Islet precursor cell (in vitro differentiated cells): Measurements from ENCODE around the gene PPP2R5E.
"Not testable (repeated sequence)": the region's sequence is repeated elsewhere in the genome, so short reads cannot be mapped to it uniquely, and the experiment has no call there.

Source experiments
- DNase-seq: peaks from one replicate; pipeline ENCODE4 v3.0.0-alpha.2; 2018

Gene PPP2R5E

DNA sequence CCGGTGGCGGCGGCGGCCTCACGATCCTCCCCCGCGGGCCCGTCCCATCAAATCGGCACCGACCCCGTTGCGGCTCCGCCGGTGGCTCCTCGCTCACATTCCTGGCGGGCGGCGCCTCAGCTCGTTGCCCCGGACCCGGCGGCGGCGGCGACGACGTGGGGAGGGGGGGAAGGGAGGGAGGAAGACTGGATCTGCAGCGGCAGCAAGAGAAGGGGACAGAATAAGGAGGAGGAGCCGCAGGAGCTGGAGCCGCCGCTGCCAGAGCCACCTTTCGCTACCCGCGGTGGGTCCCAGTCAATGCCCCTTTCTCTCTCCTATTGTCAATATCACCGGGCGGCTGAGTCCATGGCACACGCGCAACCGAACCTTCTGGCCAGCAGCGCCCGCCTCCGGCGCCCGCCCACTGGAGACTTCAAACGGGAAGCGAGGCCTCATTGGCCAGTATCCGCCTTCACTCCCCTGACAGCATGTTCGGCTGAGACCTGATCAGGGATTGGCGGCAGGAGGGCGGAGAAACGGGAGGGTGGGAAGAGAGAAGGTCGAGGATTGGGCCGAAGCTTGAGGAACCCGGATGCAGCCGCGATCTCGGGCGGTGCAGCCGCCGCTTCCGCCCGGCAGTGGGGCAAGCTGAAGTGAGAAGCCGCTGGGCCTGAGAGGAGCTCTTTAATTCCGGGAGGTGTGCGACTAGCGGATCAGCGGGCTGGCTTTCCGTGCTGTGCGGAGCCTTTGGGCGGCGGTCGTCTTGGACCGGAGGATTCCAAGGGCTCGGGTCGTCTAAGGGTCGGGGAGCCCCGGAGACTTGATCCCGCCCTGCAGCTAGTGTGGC lies at the start of gene PPP2R5E:
Gene PPP2R5E, minus strand, starts transcription at position 378 of the 826 bp plus-strand sequence. CDS start 3,692 bp downstream, outside the sequence.
- DNase-seq = peak; percentile 100

DNA sequence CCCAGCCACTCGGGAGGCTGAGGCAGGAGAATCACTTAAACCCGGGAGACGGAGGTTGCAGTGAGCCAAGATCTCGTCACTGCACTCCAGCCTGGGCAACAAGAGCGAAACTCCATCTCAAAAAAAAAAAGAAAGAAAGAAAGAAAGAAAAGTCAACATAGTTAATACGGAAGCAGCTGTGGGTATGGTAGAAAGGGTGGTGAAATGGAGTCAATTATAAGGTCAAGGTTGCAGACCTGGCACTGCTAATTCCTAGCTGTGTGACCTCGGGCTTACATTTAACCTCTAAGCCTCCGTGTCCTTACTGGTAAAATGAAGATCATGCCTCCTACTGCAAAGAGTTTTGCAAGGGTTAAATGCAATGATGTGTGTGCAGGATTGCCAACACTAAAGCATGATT lies 39.9 kb upstream of the PPP2R5E start:
- not testable (repeated sequence) for DNase-seq

GRCh38 chr14:63581491-63581890 lies 38.3 kb upstream of the PPP2R5E start:
- no peak for DNase-seq

DNA sequence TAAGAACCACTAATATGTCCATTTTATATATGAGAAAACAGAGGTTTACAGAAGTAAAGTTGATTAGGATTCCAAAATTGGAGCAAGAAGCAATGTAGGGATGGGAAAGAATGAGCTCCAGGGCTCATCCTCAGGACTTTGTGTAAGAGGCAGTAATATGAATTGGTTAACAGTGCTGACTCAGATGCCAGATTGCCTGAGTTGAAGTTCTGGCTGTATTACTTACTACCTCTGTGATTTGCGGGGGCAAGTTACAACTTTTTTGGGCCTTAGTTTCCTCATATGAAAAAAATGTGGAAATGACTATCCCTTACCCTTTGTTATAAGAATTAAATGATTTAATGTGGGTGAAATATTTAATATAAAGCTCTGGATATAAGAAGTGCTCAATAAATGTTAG lies 35.1 kb upstream of the PPP2R5E start:
- no peak for DNase-seq

GRCh38 chr14:63573581-63573980 lies 30.4 kb upstream of the PPP2R5E start:
- no peak for DNase-seq

DNA sequence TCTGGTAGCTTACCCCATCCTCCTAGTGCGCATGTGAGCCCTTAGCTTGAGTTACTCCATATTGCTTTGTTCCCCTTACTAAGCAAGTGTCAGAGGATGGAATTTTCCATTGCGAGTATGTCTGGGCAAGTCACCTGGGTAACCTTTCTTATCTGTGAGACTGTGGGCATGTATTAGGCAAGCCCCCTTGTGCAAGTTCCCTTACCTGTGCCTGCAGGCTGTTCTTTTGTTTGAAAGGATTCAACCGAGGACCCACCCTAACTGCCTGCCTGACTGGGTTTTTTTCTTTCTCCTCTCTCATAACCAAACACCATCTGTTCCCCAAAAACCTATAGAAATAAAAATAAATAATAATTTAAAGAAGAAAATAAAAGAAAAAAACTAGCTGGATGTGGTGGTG lies 22.3 kb upstream of the PPP2R5E start:
- no peak for DNase-seq

DNA sequence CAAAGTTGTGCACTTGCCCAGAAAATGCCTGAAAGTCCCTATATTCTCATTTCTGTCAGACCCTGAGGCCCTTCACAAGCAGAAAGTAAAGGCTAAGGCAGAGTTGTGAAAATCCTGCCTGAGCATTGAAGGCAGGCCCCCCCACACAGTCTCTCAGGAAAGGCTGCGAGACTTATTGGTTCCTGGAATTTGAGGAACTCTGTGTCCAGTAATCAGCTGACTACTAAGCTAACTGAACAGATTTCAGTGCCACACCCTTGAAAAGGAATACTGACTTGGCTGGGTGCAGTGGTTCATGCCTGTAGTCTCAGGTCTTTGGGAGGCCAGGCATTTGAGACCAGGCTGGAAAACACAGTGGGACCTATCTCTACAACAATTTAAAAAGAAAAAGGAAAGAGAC lies 21.1 kb upstream of the PPP2R5E start:
- DNase-seq = peak; percentile 79

DNA sequence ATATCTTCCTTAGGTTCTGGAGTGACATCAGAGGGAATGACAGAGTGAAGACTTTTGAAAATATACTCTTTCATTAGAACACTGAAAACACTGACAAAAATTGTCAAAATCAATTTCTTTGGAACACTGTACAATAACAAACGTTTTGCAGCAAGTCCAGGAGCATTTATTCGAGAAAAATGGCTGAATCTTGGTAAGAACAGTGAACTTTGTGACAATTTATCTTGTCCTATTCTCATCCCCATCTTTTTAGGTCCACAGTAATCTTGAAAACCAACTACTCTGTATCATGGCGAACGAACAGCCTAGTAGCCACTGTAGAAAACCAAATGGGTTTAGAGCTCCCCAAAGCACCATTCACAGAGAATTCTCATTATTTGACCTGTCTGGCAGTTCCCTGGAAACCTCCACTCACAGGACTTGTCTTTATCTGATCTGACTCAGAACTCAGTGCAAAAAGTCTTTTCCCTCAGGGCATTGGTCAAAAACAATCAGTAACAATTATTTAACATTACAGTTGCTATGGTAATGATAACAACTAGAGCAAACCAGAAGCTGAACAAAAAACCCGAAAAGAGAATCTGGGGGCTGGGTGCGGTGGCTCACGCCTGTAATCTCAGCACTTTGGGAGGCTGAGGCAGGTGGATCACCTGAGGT lies 20.3 kb upstream of the PPP2R5E start:
- peak; percentile 68 for DNase-seq

GRCh38 chr14:63562405-63562804 lies 19.2 kb upstream of the PPP2R5E start:
- DNase-seq = no peak

- no peak for DNase-seq
These were observed 12.4 kb upstream of the PPP2R5E start for GRCh38 chr14:63555572-63555971.

DNA sequence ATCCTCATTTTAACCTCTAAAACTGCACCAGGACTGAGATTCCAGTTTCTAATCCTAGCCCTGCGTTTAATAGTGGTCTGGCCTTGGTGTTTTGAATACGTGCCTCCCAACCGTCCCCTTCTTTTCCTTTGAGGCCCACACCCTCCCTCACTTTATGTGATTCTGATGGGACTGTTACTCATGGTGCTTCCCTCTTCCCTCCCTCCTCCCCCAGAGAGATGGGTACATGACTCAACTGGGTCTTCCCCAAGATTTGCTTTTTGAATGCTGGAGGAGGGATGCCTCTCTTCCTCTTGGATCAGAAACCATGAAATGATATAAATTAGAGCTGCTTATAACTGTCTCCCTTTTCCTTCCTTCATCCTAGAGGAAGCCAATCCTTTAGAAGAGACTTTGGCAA lies 8.2 kb upstream of the PPP2R5E start:
- no peak for DNase-seq

GRCh38 chr14:63547798-63548335 lies 4.7 kb upstream of the PPP2R5E start:
- no peak for DNase-seq

GRCh38 chr14:63545431-63545830 lies 2.3 kb upstream of the PPP2R5E start:
- DNase-seq = no peak

- no peak for DNase-seq
These were observed 1.6 kb upstream of the PPP2R5E start for GRCh38 chr14:63544591-63545299.

DNA sequence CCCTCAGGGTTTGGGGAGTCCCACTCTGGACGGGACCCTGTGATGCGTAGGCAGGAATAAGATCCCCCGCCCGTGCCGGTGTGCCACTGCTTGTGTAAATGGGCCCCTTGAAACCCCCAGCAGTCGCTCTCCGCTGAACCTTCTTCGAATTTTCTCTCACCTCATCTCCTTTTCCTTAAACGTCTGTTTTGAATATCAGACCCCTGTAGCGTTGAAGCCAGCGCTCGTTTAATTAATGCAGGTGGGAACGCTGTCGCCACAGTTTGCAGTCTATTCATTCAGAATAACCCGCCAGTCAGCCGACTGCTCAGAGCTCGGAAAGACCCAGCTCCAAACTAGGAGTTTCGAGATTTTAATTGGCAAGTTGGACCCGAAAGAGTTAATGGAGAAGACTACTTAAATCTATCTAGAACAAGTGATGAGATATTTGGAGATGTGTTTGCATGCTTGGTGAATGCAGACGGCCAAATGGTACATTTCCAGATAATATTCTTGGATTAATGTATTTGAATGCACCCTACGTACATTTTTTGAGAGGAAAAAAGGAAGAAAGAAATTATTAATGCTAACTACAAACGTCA lies 739 bp upstream of the PPP2R5E start:
- no peak for DNase-seq

GRCh38 chr14:63542231-63542999 lies 762 bp downstream of the PPP2R5E start:
- DNase-seq = peak; percentile 67

- DNase-seq = no peak
These were observed 7.3 kb downstream of the PPP2R5E start for GRCh38 chr14:63535918-63536317.

DNA sequence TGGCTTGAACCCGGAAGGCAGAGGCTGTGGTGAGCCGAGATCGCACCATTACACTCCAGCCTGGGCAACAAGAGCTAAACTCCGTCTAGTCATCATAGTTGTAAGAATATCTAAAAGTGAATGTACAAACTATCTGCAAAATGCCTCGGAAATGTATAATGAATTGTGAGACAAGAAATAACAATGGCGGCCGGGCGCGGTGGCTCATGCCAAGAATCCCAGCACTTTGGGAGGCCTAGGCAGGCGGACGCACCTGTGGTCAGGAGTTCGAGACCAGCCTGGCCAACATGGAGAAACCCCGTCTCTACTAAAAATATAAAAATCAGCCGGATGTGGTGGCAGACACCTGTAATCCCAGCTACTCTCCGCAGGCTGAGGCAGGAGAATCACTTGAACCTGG lies 9.7 kb downstream of the PPP2R5E start:
- DNase-seq = no peak

DNA sequence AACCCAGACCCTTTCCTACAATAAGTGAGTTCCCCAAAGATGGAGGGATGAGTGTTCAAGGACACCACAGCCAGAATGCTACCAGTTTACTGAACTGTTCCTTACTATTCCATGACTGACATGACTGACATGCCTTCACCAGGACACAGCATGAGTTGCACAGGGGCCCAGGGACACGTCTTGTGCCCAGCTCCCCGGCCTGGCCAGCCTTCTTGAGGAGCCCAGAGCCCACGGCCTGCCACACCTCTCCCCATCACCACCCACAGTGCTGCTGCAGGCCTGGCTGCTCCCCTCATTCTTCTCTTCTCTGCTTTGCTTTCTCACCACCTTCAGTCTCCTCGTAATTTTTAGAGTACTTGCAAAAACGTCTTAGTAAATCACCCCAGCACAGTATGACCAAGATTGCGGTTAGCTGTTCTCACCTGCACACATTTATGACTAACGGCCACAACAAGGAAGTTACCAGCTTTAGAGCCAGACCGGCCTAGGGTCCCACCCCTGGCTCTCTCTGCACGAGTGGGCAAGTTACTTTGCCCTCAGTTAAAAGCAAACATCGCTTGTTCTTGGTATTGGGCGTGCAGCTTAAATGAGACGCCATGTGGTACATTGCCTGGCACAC lies 18.5 kb downstream of the PPP2R5E start:
- DNase-seq = peak; percentile 40

DNA sequence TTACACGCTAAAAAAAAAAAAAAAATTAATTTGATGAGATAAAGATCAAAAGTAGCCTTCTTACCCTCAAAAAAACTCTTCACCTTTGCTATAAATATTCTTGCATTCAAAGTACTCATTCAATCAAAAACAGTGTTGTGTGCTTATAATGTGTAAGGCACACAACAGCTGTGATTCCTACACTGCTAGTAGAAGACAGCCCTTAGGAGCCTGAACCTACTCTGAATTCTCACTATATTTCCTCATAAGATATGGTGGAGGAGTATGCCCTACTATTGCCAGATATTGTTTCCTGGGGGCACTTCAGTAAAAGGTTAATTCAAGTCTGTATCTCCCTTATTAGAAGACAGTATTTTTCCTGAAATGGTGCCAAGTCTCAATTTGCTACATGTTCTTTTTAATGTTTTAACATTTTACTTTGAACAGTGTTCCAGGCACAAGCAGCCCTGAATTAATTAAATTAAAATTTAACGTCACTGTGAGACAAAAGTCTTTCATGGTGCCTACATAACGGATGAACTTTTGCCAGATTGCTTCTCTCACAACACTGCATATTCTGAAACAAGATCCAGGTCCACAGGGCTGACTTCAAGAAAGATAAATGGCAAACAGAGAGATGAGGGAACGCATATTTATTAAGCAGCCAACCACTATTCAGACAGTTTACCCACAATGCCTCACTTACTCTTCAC lies 19.3 kb downstream of the PPP2R5E start:
- peak; percentile 10 for DNase-seq

DNA sequence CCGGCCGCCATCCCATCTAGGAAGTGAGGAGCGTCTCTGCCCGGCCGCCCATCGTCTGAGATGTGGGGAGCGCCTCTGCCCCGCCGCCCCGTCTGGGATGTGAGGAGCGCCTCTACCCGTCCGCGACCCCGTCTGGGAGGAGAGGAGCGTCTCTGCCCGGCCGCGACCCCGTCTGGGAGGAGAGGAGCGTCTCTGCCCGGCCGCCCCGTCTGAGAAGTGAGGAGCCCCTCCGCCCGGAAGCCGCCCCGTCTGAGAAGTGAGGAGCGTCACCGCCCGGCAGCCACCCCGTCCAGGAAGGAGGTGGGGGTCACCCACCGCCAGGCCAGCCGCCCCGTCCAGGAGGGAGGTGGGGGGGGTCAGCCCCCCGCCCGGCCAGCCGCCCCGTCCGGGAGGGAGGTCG lies 20.7 kb downstream of the PPP2R5E start:
- not testable (repeated sequence) for DNase-seq
